Fibroblast of pulmonary artery (primary cell): ENCODE measurements around the gene SORL1.

ENCODE experiments used
- DNase-seq: peaks from one replicate; pipeline ENCODE4 v3.0.0-alpha.2; 2010; ENCODE audit warnings: low read depth
- H3K4me3 ChIP-seq: replicated peaks from 2 replicates; pipeline ENCODE4 v1.5.1; 2011; ENCODE audit warnings: low read depth, mild to moderate bottlenecking, control low read depth, low read length, moderate library complexity
- TF ChIP-seq, protein P1 (sequence below): IDR thresholded peaks from 2 replicates; pipeline ENCODE4 v1.5.1; 2011; ENCODE audit warnings: mild to moderate bottlenecking, control low read depth, low read length, inconsistent platforms; ENCODE audit errors: missing control alignments

The SORL1 gene

DNA sequence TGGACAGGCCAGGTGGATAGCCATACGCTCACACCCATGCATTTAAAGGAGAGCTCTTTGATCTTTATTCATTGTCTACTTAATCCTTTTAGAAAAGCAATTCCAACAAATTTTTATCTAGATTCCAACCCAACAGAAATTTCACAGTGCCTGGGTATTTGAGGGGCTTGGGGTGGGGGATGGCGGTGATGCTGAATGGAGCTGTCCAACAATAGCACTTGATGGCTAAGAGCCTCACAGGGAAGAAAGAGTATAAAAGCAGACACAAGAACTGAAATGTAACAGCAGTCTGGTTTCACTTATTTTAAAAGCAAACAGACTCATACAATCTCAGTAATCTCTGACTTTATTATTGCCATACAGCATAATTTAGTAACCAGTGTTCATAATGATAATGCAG, 102.4 kb downstream of the SORL1 start:
- DNase-seq, result no peak
- TF ChIP-seq, protein P1, sequence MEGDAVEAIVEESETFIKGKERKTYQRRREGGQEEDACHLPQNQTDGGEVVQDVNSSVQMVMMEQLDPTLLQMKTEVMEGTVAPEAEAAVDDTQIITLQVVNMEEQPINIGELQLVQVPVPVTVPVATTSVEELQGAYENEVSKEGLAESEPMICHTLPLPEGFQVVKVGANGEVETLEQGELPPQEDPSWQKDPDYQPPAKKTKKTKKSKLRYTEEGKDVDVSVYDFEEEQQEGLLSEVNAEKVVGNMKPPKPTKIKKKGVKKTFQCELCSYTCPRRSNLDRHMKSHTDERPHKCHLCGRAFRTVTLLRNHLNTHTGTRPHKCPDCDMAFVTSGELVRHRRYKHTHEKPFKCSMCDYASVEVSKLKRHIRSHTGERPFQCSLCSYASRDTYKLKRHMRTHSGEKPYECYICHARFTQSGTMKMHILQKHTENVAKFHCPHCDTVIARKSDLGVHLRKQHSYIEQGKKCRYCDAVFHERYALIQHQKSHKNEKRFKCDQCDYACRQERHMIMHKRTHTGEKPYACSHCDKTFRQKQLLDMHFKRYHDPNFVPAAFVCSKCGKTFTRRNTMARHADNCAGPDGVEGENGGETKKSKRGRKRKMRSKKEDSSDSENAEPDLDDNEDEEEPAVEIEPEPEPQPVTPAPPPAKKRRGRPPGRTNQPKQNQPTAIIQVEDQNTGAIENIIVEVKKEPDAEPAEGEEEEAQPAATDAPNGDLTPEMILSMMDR, result no peak
- no peak overlapping the region for H3K4me3 ChIP-seq

DNA sequence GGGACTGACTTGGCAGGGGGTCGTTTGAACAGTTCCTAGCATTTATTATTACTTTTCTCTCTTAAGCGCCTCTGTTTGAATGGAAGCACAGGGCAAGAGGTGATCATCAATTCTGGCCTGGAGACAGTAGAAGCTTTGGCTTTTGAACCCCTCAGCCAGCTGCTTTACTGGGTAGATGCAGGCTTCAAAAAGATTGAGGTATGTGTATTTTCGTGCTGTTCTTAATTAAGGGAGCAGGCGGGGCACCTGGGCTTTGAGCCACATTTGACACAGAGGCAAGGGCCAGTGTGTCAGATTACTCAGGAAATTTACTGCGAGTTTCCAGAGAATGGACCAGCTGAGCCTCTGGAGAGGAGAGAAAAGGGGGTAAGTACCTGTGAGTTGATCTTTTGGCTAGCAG, 103.0 kb downstream of the SORL1 start:
- no peak for DNase-seq
- TF ChIP-seq, protein P1, result no peak

DNA sequence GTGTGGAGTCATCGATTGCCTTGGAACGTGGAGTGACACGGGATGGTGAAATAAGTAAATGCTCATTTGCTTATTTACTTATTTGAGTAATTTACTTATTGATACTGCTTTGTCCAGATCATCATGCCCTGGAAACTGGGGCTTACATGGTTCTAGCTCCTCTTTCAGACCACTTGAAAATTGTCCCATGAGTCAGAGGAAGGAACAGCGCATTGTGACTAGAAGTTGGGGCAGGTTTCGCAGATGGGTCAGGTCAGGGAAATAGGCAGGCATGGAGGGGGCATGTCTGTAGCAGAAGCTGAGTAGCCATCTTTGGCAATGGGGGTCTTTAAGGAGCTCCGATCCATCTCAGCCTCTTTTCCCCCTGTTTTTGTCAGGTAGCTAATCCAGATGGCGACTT, 104.8 kb downstream of the SORL1 start:
- TF ChIP-seq, protein P1, result no peak
- H3K4me3 ChIP-seq, result no peak overlapping the region

More for the DNA sequence above, 103.0 kb downstream of the SORL1 start:
- H3K4me3 ChIP-seq, result no peak overlapping the region

DNA sequence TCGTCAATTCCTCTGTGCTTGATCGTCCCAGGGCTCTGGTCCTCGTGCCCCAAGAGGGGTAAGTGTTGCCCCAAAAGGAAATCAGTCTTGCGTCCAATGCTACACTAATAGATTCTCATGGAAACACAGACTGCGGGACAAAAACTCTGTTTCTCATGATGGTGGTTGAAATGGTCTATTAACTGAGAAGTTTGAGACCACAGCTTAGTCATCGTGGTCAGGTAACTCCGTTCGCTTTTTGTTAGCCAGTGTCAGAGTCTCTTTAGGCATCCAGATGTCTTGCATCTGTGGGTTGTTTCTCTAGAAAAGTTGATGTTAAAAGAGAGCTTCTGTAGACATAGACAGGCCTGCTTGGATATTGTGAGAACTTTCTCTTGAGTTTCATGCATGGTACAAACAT, 105.2 kb downstream of the SORL1 start:
- TF ChIP-seq, protein P1, result no peak
- DNase-seq, result no peak
- no peak overlapping the region for H3K4me3 ChIP-seq

More for the DNA sequence above, 104.8 kb downstream of the SORL1 start:
- no peak for DNase-seq

DNA sequence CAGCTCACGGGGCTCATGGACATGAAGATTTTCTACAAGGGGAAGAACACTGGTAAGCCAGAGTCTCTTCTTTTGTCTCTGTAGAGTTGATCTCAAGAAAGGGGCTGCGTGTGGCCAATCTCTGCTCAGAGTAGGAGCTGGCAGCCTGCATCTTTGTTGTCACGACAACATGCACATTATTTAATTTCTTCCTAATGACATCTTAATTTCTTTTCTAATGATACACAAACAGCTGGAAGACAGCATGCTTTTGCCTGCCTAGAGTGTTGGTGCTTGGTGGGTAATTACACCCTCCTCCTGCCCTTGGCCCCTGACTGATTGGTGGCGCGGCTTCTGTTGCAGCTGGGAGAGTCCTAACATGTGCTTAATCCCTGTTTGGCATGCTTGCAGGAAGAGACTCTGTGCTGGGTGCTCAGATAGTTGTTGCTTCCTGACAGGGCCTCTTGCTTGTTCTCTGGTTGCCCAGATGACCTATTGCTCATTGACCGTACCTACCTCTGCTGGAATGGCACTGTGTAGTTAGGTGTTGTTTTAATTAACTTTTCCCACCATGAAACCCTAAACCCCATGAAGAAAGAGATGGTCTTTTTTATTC, 107.6 kb downstream of the SORL1 start:
- H3K4me3 ChIP-seq, result no peak overlapping the region
- TF ChIP-seq, protein P1, result no peak
- DNase-seq, result no peak

DNA sequence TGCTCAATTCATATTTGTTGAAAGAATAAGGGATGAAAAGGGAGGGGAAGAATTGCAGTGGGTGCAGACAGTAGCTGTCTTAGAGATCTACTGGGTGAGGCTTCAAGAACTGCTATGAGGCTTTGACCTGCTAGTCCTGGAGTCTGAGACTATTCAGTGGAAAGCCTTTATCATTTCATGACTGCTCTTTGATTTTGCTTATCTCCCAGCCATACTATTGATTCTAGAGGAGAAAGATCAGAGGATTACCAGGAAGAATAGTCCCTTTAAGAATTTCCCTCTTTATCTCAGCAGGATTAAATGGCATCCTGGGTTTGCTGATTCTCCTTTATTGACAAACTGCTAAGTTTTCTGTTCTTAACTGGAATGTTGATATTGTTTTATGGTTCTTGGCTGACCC, 108.1 kb downstream of the SORL1 start:
- DNase-seq, result no peak
- TF ChIP-seq, protein P1, result no peak
- H3K4me3 ChIP-seq, result no peak overlapping the region

DNA sequence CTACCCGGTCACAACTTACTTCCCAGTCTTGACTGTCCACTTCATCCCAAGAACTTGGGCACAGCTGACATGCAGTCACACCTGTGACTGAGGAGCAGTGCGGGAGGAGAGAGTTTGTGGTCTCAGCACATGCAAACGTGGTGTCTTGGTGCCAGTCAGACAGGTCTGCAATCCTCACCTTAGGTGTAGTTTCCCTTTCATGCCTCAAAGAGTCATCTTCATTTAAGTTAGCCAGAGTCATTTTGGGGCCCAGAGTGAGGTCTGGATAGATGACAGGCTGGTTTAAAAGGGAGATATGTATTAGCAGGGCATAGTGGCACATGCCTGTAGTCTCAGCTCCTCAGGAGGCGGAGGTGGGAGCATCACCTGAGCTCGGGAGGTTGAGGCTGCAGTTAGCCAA, 109.1 kb downstream of the SORL1 start:
- DNase-seq, result no peak
- TF ChIP-seq, protein P1, result no peak

More for the DNA sequence above, 109.1 kb downstream of the SORL1 start:
- no peak overlapping the region for H3K4me3 ChIP-seq
